ENCODE data around the gene ZNF429. TPM values are rescaled to one million over a fixed set of nuclear protein-coding genes. Genes with fewer than 3 reads are reported as not detected.
"Not testable (repeated sequence)": the region's sequence is repeated elsewhere in the genome, so short reads cannot be mapped to it uniquely, and the experiment has no call there.

The ZNF429 gene
- total RNA-seq, 1 donor from 2014 or later: 7.9 TPM

- no peak overlapping the region for H3K4me3 ChIP-seq
- TF ChIP-seq POLR2A (IDR thresholded peaks at IDR 0.05) (no peak), POLR2AphosphoS5 (IDR thresholded peaks at IDR 0.05; ENCODE audit: insufficient read depth in 1 of 2, low read depth in 1 of 2) (no peak), CTCF (IDR thresholded peaks at IDR 0.05) (no peak)
- H3K4me1 ChIP-seq: peaks cover 10% of the 10 kb centered on the region
- H3K27me3 ChIP-seq: no peaks in the 10 kb centered on the region
- no peak for DNase-seq (ENCODE audit: extremely low spot score in 2 of 2)
- H3K36me3 ChIP-seq: peaks cover 0 to 4% of the 10 kb centered on the region in 2 donors
- intact Hi-C loops (cut with DNase I): no loop called here
- H3K9me3 ChIP-seq: no peaks in the 10 kb centered on the region
- no peak overlapping the region for H3K27ac ChIP-seq
Measured at GRCh38 chr19:21513651-21514050, 8.2 kb downstream of the ZNF429 start.

GRCh38 chr19:21519488-21519887 is 14.1 kb downstream of the ZNF429 start:
- Histone ChIP-seq H3K27me3 (no peaks in the 10 kb centered on the region), H3K4me1 (no peaks in the 10 kb centered on the region), H3K36me3 (peaks cover 0 to 58% of the 10 kb centered on the region in 2 donors), H3K9me3 (peaks cover 14% of the 10 kb centered on the region), H3K27ac (no peak overlapping the region), H3K4me3 (no peak overlapping the region)
- intact Hi-C loops (cut with DNase I): no loop called here
- TF ChIP-seq CTCF (IDR thresholded peaks at IDR 0.05): no peak
- TF ChIP-seq POLR2AphosphoS5 (IDR thresholded peaks at IDR 0.05; ENCODE audit: insufficient read depth in 1 of 2, low read depth in 1 of 2): no peak
- TF ChIP-seq POLR2A (IDR thresholded peaks at IDR 0.05): no peak
- no peak for DNase-seq (ENCODE audit: extremely low spot score in 2 of 2)

GRCh38 chr19:21532904-21533303 is 27.5 kb downstream of the ZNF429 start:
- no peak for DNase-seq (ENCODE audit: extremely low spot score in 2 of 2)
- Histone ChIP-seq H3K4me3 (no peak overlapping the region), H3K36me3 (peaks cover 0 to 77% of the 10 kb centered on the region in 2 donors), H3K4me1 (no peaks in the 10 kb centered on the region), H3K27me3 (no peaks in the 10 kb centered on the region), H3K27ac (no peak overlapping the region), H3K9me3 (peaks cover 22% of the 10 kb centered on the region)
- TF ChIP-seq POLR2AphosphoS5 (IDR thresholded peaks at IDR 0.05; ENCODE audit: insufficient read depth in 1 of 2, low read depth in 1 of 2): no peak
- intact Hi-C loops (cut with DNase I): no loop called here

GRCh38 chr19:21536741-21537290 is 31.4 kb downstream of the ZNF429 start:
- Histone ChIP-seq H3K36me3 (peaks cover 0 to 59% of the 10 kb centered on the region in 2 donors), H3K9me3 (peaks cover 22% of the 10 kb centered on the region)
- H3K27me3 ChIP-seq; H3K4me3 ChIP-seq; intact Hi-C loops (cut with DNase I); H3K27ac ChIP-seq; DNase-seq (ENCODE audit: extremely low spot score in 2 of 2); H3K4me1 ChIP-seq: not testable (repeated sequence)

GRCh38 chr19:21559444-21559843 is 54.0 kb downstream of the ZNF429 start:
- Histone ChIP-seq H3K36me3 (peaks cover 0 to 37% of the 10 kb centered on the region in 2 donors), H3K27me3 (no peaks in the 10 kb centered on the region), H3K4me1 (no peaks in the 10 kb centered on the region), H3K4me3 (no peak overlapping the region), H3K27ac (no peak overlapping the region), H3K9me3 (peaks cover 8% of the 10 kb centered on the region)
- TF ChIP-seq POLR2AphosphoS5 (IDR thresholded peaks at IDR 0.05; ENCODE audit: insufficient read depth in 1 of 2, low read depth in 1 of 2) (no peak), CTCF (IDR thresholded peaks at IDR 0.05) (no peak), POLR2A (IDR thresholded peaks at IDR 0.05) (no peak)
- no peak for DNase-seq (ENCODE audit: extremely low spot score in 2 of 2)
- intact Hi-C loops (cut with DNase I): no loop called here

- Histone ChIP-seq H3K27ac (no peak overlapping the region), H3K4me3 (no peak overlapping the region), H3K36me3 (peaks cover 0 to 26% of the 10 kb centered on the region in 2 donors), H3K4me1 (peaks cover 11% of the 10 kb centered on the region), H3K9me3 (peaks cover 3% of the 10 kb centered on the region), H3K27me3 (no peaks in the 10 kb centered on the region)
- intact Hi-C loops (cut with DNase I): no loop called here
- TF ChIP-seq POLR2AphosphoS5 (IDR thresholded peaks at IDR 0.05; ENCODE audit: insufficient read depth in 1 of 2, low read depth in 1 of 2) (no peak), CTCF (IDR thresholded peaks at IDR 0.05) (no peak), POLR2A (IDR thresholded peaks at IDR 0.05) (no peak)
- no peak for DNase-seq (ENCODE audit: extremely low spot score in 2 of 2)
Measured at GRCh38 chr19:21564406-21564805, 59.0 kb downstream of the ZNF429 start.

Data from vagina (tissue), 2 donors.